Sigmoid colon (tissue), 4 donors: ENCODE measurements around the gene DNAJB12.

Source experiments
- CTCF ChIP-seq, 4 experiments: fragments of 450-650 bp in 3 of 4; fragments of 200-600 bp in 1 of 4; IDR thresholded peaks; one replicate each; pipeline ENCODE4 v1.5.1; 2016 to 2019; ENCODE audit warnings: antibody characterized with exemption in 4 of 4, mild to moderate bottlenecking in 3 of 4, moderate library complexity in 2 of 4
- EP300 ChIP-seq, 4 donors: sonication (generic); formaldehyde crosslinking; IDR thresholded peaks; one replicate each; pipeline ENCODE4 v1.6.1; 2017; ENCODE audit warnings: antibody characterized with exemption in 4 of 4
- POLR2A ChIP-seq, 2 donors: fragments of 450-650 bp; IDR thresholded peaks; one replicate each; pipeline ENCODE4 v1.6.1; 2016; ENCODE audit warnings: antibody characterized with exemption in 2 of 2, mild to moderate bottlenecking in 2 of 2, moderate library complexity in 2 of 2
- POLR2AphosphoS5 ChIP-seq, 4 donors: sonication (generic); formaldehyde crosslinking; IDR thresholded peaks; one replicate each; pipeline ENCODE4 v1.6.1; 2017; ENCODE audit warnings: antibody characterized with exemption in 4 of 4

- no peak for TF ChIP-seq CTCF (IDR thresholded peaks at IDR 0.05)
- no peak for TF ChIP-seq POLR2AphosphoS5 (IDR thresholded peaks at IDR 0.05)
- TF ChIP-seq EP300 (IDR thresholded peaks at IDR 0.05), result no peak
- TF ChIP-seq POLR2A (IDR thresholded peaks at IDR 0.05), result no peak
Measured at GRCh38 chr10:72306215-72306760, 48.4 kb downstream of the DNAJB12 start.
